GM12873 (cell line): ENCODE measurements around the gene FAM222A.

Experiments used
- CTCF ChIP-seq: IDR thresholded peaks from 2 replicates; pipeline ENCODE4 v1.5.1; 2012; ENCODE audit warnings: low read depth, mild to moderate bottlenecking, moderate library complexity, low read length, control low read depth; ENCODE audit not compliant: insufficient read depth; ENCODE audit errors: missing control alignments

The FAM222A gene

DNA sequence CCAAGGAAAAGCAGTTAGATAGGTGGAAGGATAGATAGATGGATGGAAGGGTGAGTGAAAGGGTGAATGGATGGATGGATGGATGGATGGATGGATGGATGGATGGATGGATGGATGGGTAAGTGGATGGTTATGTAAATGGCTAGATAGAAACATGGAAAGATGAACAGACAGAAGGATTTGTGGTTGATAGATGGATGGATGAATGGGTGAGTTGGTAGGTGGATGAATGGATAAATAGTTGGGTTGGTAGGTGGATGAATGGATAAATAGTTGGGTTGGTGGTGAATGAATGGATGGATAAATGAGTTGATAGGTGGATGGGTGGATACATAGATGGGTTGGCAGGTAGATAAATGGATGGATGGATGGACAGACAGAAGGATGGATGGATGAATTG lies 30.3 kb upstream of the FAM222A start:
- TF ChIP-seq CTCF: no peak

- TF ChIP-seq CTCF: no peak
Observed at GRCh38 chr12:109685574-109686447, 27.8 kb upstream of the FAM222A start.

GRCh38 chr12:109686523-109686922 lies 27.1 kb upstream of the FAM222A start:
- no peak for TF ChIP-seq CTCF

GRCh38 chr12:109687250-109687649 lies 26.4 kb upstream of the FAM222A start:
- no peak for TF ChIP-seq CTCF

GRCh38 chr12:109689426-109689825 lies 24.2 kb upstream of the FAM222A start:
- no peak for TF ChIP-seq CTCF

DNA sequence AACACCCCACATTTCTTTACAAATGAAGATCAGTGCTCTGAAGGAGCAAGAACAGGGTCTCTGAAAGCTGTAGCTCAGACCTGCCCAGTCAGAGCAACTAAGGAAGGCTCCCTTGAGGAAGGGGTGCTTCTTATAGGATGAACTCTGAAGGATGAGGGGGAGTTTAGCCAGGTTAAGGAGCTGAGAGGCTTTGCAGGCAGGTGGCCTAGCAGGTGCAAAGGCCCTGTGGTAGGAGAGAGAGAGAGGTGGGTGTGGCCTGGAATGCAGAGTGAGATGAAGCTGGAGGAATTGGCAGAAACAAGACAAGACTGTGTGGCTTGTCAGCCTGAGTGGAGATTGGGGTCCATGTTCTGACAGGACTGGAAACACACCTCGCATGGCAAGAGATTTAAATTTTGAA lies 20.5 kb upstream of the FAM222A start:
- no peak for TF ChIP-seq CTCF

- no peak for TF ChIP-seq CTCF
Observed at GRCh38 chr12:109693653-109694600, 19.7 kb upstream of the FAM222A start.
